ENCODE results near the gene HNRNPUL1. TPM values are rescaled to one million over a fixed set of nuclear protein-coding genes. Genes with fewer than 3 reads are reported as not detected.
A peak's percentile ranks its signal among the peaks of the same experiment; 100 is the strongest.

Gene HNRNPUL1
- total RNA-seq, 2 experiments from 2014 or later = 332 to 340 TPM

- H3K27ac Mint-ChIP-seq = peak overlapping the region; percentile 83
- ATAC-seq (no peak), DNase-seq (no peak)
- ChIA-PET CTCF (no interaction called here), POLR2A (interaction anchor here (1.1 kb wide), 1 partner anchor 21 kb away, joined by 3 read pairs; no protein-coding TSS in a partner anchor)
- peaks cover 57% of the 10 kb centered on the region for H3K4me1 Mint-ChIP-seq (ENCODE audit: low read depth)
- H3K27me3 Mint-ChIP-seq (ENCODE audit: low read depth) = no peaks in the 10 kb centered on the region
- peaks cover 76% of the 10 kb centered on the region for H3K36me3 Mint-ChIP-seq (ENCODE audit: low read depth)
- no peaks in the 10 kb centered on the region for H3K9me3 Mint-ChIP-seq (ENCODE audit: insufficient read depth)
- H3K4me3 Mint-ChIP-seq = no peak overlapping the region
Measured at GRCh38 chr19:41323430-41324125, 59.4 kb downstream of the HNRNPUL1 start.

DNA sequence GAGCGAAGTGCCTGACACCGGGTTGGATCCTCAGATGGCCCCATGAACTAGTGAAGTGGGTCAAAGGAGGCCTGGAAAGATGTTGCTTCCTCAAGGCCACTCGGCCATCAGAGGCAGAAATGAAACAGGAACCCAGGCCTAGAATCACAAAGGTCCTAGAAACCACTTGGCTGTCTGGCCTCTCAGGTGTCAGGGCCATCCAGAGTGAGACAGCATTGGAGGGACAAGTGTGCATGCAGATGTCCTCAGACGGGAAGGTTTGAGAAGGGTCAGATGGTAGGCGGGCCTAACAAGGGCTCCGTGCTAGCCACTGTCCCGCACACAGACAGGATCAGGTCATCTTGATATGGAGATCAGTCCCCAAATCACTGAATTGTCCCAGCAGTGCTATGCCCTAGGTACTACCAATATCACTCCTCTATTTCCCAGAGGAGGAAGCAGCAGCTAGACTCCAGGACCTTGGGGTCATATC, 60.1 kb downstream of the HNRNPUL1 start:
- Mint-ChIP-seq H3K9me3 (ENCODE audit: insufficient read depth) (no peaks in the 10 kb centered on the region), H3K27ac (peak overlapping the region; percentile 83), H3K36me3 (ENCODE audit: low read depth) (peaks cover 76% of the 10 kb centered on the region), H3K27me3 (ENCODE audit: low read depth) (no peaks in the 10 kb centered on the region), H3K4me3 (no peak overlapping the region), H3K4me1 (ENCODE audit: low read depth) (peaks cover 64% of the 10 kb centered on the region)
- no peak for ATAC-seq
- ChIA-PET CTCF (no interaction called here), POLR2A (interaction anchor here (1.2 kb wide), 1 partner anchor 40 kb away, joined by 3 read pairs; the partner anchor contains the start of gene B9D2)
- DNase-seq = no peak

- no peaks in the 10 kb centered on the region for H3K27me3 Mint-ChIP-seq (ENCODE audit: low read depth)
- ChIA-PET CTCF (no interaction called here), POLR2A (interaction anchor here (1.2 kb wide), 1 partner anchor 39 kb away, joined by 3 read pairs; the partner anchor contains the start of gene B9D2)
- no peak overlapping the region for H3K4me3 Mint-ChIP-seq
- H3K9me3 Mint-ChIP-seq (ENCODE audit: insufficient read depth) = no peaks in the 10 kb centered on the region
- peaks cover 68% of the 10 kb centered on the region for H3K36me3 Mint-ChIP-seq (ENCODE audit: low read depth)
- DNase-seq (no peak), ATAC-seq (no peak)
- peak overlapping the region; percentile 83 for H3K27ac Mint-ChIP-seq
- peaks cover 64% of the 10 kb centered on the region for H3K4me1 Mint-ChIP-seq (ENCODE audit: low read depth)
Measured at GRCh38 chr19:41324921-41325639, 60.9 kb downstream of the HNRNPUL1 start.

DNA sequence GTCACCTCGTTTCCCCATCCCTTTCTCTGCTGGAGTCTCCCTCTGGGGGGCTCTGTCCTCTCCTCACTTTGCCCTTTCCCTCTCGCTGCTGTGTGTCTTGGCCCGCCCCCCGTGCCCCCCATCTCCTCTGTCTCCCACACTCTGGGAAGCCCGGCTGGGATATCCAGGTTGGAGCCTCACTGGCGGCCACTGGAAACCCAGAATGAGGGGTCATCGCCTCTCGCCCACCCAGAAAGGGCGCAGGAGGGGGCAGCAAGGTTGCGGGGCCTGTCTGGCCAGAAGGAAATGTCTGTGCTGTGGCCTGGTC, 61.4 kb downstream of the HNRNPUL1 start:
- ChIA-PET CTCF (no interaction called here), POLR2A (interaction anchor here (1.2 kb wide), 1 partner anchor 38 kb away, joined by 3 read pairs; the partner anchor contains the start of gene B9D2)
- DNase-seq (no peak), ATAC-seq (no peak)
- Mint-ChIP-seq H3K4me1 (ENCODE audit: low read depth) (peaks cover 68% of the 10 kb centered on the region), H3K4me3 (no peak overlapping the region), H3K9me3 (ENCODE audit: insufficient read depth) (no peaks in the 10 kb centered on the region), H3K27me3 (ENCODE audit: low read depth) (no peaks in the 10 kb centered on the region), H3K27ac (peak overlapping the region; percentile 74), H3K36me3 (ENCODE audit: low read depth) (peaks cover 69% of the 10 kb centered on the region)

DNA sequence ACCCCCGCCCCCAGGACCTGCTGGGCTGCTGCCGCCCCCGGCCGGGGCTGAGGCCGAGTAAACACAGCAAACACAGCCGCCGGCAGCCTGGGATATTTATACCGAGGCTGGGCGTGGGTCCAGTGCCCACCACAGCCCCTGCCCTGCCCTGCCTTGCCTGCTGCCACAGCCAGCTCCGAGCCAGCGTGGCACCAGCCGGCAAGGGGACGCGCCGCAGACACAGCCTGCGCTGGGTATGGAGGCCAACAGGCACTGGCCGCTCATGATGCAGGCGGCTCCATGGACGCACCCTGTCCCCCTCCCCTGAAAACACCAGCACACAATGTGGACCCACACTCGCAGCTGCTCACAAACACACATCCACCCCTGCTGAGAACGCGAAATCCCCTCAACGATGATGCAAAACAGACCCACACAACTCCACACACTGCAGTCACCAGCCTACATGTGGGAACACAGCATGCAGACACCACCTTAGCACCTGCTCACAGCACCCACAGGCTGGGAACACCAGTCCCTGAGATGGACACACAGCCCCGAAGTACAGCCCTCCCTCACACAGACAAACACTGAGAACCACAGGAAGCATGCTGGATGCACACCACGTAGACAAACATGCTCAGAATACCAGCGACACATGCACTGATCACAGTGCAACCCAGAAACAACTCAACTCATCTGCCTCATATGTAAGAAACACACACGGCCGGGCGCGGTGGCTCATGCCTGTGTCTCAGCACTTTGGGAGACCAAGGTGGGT, 62.0 kb downstream of the HNRNPUL1 start:
- Mint-ChIP-seq H3K27me3 (ENCODE audit: low read depth) (no peaks in the 10 kb centered on the region), H3K4me1 (ENCODE audit: low read depth) (peaks cover 70% of the 10 kb centered on the region), H3K4me3 (peak overlapping the region; percentile 61), H3K36me3 (ENCODE audit: low read depth) (peaks cover 65% of the 10 kb centered on the region), H3K9me3 (ENCODE audit: insufficient read depth) (no peaks in the 10 kb centered on the region), H3K27ac (peak overlapping the region; percentile 85)
- POLR2A ChIA-PET = interaction anchor here (2.1 to 3.0 kb wide), 2 partner anchors 18 to 26 kb away, joined by 12 to 22 read pairs; no protein-coding TSS in a partner anchor
- DNase-seq (no peak), ATAC-seq (no peak)
- CTCF ChIA-PET = interaction anchor here (1.7 to 1.8 kb wide), 2 partner anchors 17 to 26 kb away, joined by 9 to 12 read pairs; no protein-coding TSS in a partner anchor

GRCh38 chr19:41327076-41327575, 63.0 kb downstream of the HNRNPUL1 start:
- Mint-ChIP-seq H3K4me3 (peak overlapping the region; percentile 61), H3K9me3 (ENCODE audit: insufficient read depth) (no peaks in the 10 kb centered on the region), H3K4me1 (ENCODE audit: low read depth) (peaks cover 74% of the 10 kb centered on the region), H3K27me3 (ENCODE audit: low read depth) (no peaks in the 10 kb centered on the region), H3K36me3 (ENCODE audit: low read depth) (peaks cover 68% of the 10 kb centered on the region), H3K27ac (peak overlapping the region; percentile 85)
- no peak for ATAC-seq
- ChIA-PET POLR2A (interaction anchor here (1.0 to 3.0 kb wide), 10 partner anchors 16 to 112 kb away, joined by 3 to 22 read pairs (median 6); partner anchors contain the start of genes CCDC97, DMAC2 and HNRNPUL1), CTCF (interaction anchor here (0.8 to 2.8 kb wide), 10 partner anchors 10 to 243 kb away, joined by 3 to 12 read pairs (median 5); partner anchors contain the start of gene HNRNPUL1)
- peak; percentile 49 for DNase-seq

GRCh38 chr19:41327576-41328156, 63.5 kb downstream of the HNRNPUL1 start:
- ChIA-PET POLR2A (interaction anchor here (1.0 to 3.0 kb wide), 10 partner anchors 17 to 112 kb away, joined by 3 to 22 read pairs (median 6); partner anchors contain the start of genes CCDC97, DMAC2 and HNRNPUL1), CTCF (interaction anchor here (0.8 to 2.8 kb wide), 11 partner anchors 9 to 243 kb away, joined by 3 to 12 read pairs (median 4); partner anchors contain the start of gene HNRNPUL1)
- peak overlapping the region; percentile 94 for H3K27ac Mint-ChIP-seq
- H3K36me3 Mint-ChIP-seq (ENCODE audit: low read depth) = peaks cover 68% of the 10 kb centered on the region
- no peaks in the 10 kb centered on the region for H3K27me3 Mint-ChIP-seq (ENCODE audit: low read depth)
- peak; percentile 66 for ATAC-seq
- peak overlapping the region; percentile 64 for H3K4me3 Mint-ChIP-seq
- no peaks in the 10 kb centered on the region for H3K9me3 Mint-ChIP-seq (ENCODE audit: insufficient read depth)
- DNase-seq = peak; percentile 84
- H3K4me1 Mint-ChIP-seq (ENCODE audit: low read depth) = peaks cover 75% of the 10 kb centered on the region

DNA sequence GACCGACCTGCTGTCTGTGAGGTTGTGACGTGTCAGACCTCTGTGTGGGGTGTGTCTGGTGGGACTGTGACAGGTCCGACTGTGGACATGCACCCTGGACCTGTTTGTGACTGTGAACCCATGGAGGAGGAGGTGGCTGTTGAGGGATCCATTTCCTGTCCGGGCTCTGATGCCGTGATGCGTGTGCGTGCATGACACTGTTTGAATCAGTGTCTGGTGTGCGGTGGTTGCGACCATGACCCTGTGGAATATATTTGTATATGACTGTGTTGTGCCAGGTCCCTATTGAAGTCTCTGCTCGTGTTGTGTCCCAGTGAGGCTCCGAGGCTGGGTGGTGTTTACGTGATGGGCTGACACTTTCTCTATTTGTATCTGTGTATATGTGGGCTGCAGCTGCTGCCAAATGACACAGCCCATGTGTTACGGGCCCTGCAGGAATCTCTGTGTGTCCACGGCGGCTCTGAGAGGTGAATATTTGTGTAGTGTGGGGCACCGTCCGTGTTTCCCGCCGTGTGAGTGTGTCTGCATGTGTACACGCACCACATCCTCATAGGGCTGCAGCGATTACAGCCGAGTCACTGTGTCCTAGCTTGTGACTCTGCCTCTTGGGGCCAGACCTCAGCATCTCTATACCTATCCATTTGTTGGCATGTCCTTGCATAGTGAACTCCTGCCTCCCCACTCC, 64.1 kb downstream of the HNRNPUL1 start:
- ATAC-seq (peak; percentile 53), DNase-seq (peak; percentile 71)
- ChIA-PET POLR2A (interaction anchor here (0.8 to 3.0 kb wide), 6 partner anchors 20 to 111 kb away, joined by 3 to 22 read pairs (median 8); partner anchors contain the start of gene DMAC2), CTCF (interaction anchor here (1.1 to 2.8 kb wide), 6 partner anchors 14 to 103 kb away, joined by 3 to 12 read pairs (median 6); partner anchors contain the start of gene HNRNPUL1)
- H3K36me3 Mint-ChIP-seq (ENCODE audit: low read depth) = peaks cover 64% of the 10 kb centered on the region
- H3K4me3 Mint-ChIP-seq = peak overlapping the region; percentile 64
- H3K9me3 Mint-ChIP-seq (ENCODE audit: insufficient read depth) = no peaks in the 10 kb centered on the region
- peaks cover 70% of the 10 kb centered on the region for H3K4me1 Mint-ChIP-seq (ENCODE audit: low read depth)
- no peaks in the 10 kb centered on the region for H3K27me3 Mint-ChIP-seq (ENCODE audit: low read depth)
- peak overlapping the region; percentile 94 for H3K27ac Mint-ChIP-seq

DNA sequence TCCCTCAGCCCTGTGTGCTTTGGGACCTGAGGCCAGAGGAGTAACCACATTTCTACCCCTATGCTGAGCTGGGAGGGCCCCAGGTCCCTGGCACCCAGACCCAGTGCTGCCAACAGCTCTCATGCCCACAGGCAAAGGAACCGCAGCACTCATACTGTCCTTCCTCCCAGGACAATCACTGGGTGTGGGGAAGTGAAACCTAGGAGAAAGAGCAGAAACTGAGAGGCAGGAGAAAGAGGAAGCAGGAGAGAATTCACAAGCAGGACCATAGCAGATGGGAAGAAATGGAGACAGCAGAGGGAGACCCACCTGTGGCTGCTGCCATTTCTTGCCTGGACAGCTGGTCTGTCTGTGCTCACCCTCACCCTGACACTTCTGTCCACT, 64.7 kb downstream of the HNRNPUL1 start:
- Mint-ChIP-seq H3K4me3 (peak overlapping the region; percentile 64), H3K9me3 (ENCODE audit: insufficient read depth) (no peaks in the 10 kb centered on the region), H3K27ac (peak overlapping the region; percentile 94), H3K36me3 (ENCODE audit: low read depth) (peaks cover 68% of the 10 kb centered on the region), H3K27me3 (ENCODE audit: low read depth) (no peaks in the 10 kb centered on the region), H3K4me1 (ENCODE audit: low read depth) (peaks cover 72% of the 10 kb centered on the region)
- no peak for DNase-seq
- CTCF ChIA-PET = interaction anchor here (1.1 to 2.8 kb wide), 5 partner anchors 13 to 103 kb away, joined by 3 to 9 read pairs (median 5); partner anchors contain the start of gene HNRNPUL1
- no peak for ATAC-seq
- POLR2A ChIA-PET = interaction anchor here (0.8 to 3.0 kb wide), 3 partner anchors 20 to 64 kb away, joined by 3 to 22 read pairs (median 3); no protein-coding TSS in a partner anchor

DNA sequence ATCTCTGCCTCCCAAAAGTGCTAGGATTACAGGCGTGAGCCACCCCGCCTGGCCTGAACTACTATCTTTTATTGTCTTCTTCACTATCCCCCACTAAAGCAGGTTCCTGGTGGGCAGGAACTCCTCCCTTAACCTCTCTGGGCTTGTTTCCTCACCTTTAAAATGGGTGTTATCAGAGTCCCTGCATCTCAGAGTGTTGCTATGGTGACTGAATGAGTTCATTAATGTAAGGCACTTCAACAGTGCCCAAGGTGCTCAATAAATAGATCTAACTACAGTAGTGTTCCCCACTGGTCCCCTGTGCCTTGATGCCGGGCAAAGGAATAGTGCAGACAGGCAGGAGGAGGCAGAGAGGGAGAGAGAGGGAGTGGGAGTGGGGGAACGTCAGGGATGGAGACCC, 66.3 kb downstream of the HNRNPUL1 start:
- Mint-ChIP-seq H3K4me3 (no peak overlapping the region), H3K4me1 (ENCODE audit: low read depth) (peaks cover 71% of the 10 kb centered on the region), H3K27ac (peak overlapping the region; percentile 88), H3K36me3 (ENCODE audit: low read depth) (peaks cover 60% of the 10 kb centered on the region), H3K27me3 (ENCODE audit: low read depth) (no peaks in the 10 kb centered on the region), H3K9me3 (ENCODE audit: insufficient read depth) (no peaks in the 10 kb centered on the region)
- DNase-seq = no peak
- no peak for ATAC-seq
- CTCF ChIA-PET = no interaction called here
- POLR2A ChIA-PET = no interaction called here

All from activated CD8-positive, alpha-beta T cell treated with anti-CD3 and anti-CD28 coated beads, Interleukin-2, amount 10 ng/mL, durations not matched to agents 7 days and 5 days (primary cell).